HFFc6 (cell line): ENCODE results near the gene PELI3. TPM values are rescaled to one million over a fixed set of nuclear protein-coding genes. Genes with fewer than 3 reads are reported as not detected.

ENCODE experiments used
- DNase-seq: peaks from one replicate; pipeline ENCODE4 v3.0.0-alpha.2; 2018
- H3K27ac Mint-ChIP-seq: 2 replicates; pipeline ENCODE4 v1.8.0; 2020; ENCODE audit warnings: mild to moderate bottlenecking, mixed read lengths
- H3K27me3 Mint-ChIP-seq: 2 replicates; pipeline ENCODE4 v1.8.0; 2021; ENCODE audit warnings: mild to moderate bottlenecking, moderate library complexity, mixed read lengths; ENCODE audit not compliant: insufficient read depth
- H3K36me3 Mint-ChIP-seq: 2 replicates; pipeline ENCODE4 v1.8.0; 2021; ENCODE audit warnings: low read depth, mixed read lengths
- H3K4me1 Mint-ChIP-seq: 2 replicates; pipeline ENCODE4 v1.8.0; 2020; ENCODE audit warnings: low read depth, mixed read lengths
- H3K4me3 Mint-ChIP-seq: 2 replicates; pipeline ENCODE4 v1.8.0; 2020; ENCODE audit warnings: mild to moderate bottlenecking, moderate library complexity, mixed read lengths
- H3K9me3 Mint-ChIP-seq: 2 replicates; pipeline ENCODE4 v1.8.0; 2020; ENCODE audit warnings: mild to moderate bottlenecking, mixed read lengths
- total RNA-seq, 6 experiments: library from RNA; stranded (reverse); fragmentation: NEBNext Ultra II Directional; extraction: Animal tissue kit (Norgen Biotek cat#: 25700); gene quantifications; 2 replicates in 1 of 6; 3 replicates in 5 of 6; pipeline ENCODE4 v1.2.3, GENCODE V29; 2021
- TF ChIP-seq, protein P1 (sequence below): fragments of 200-600 bp; sonication (generic); IDR thresholded peaks from 2 replicates; pipeline ENCODE4 v1.5.0; 2021; ENCODE audit warnings: antibody characterized with exemption, mild to moderate bottlenecking

Gene PELI3
- total RNA-seq, 6 experiments from 2014 or later = 6.7 to 8.0 (median 7.2) TPM

- Mint-ChIP-seq H3K4me1 (no peaks in the 10 kb centered on the region), H3K4me3 (no peak overlapping the region), H3K27me3 (no peaks in the 10 kb centered on the region), H3K27ac (no peak overlapping the region), H3K36me3 (no peaks in the 10 kb centered on the region), H3K9me3 (no peaks in the 10 kb centered on the region)
- DNase-seq = no peak
- TF ChIP-seq, protein P1, sequence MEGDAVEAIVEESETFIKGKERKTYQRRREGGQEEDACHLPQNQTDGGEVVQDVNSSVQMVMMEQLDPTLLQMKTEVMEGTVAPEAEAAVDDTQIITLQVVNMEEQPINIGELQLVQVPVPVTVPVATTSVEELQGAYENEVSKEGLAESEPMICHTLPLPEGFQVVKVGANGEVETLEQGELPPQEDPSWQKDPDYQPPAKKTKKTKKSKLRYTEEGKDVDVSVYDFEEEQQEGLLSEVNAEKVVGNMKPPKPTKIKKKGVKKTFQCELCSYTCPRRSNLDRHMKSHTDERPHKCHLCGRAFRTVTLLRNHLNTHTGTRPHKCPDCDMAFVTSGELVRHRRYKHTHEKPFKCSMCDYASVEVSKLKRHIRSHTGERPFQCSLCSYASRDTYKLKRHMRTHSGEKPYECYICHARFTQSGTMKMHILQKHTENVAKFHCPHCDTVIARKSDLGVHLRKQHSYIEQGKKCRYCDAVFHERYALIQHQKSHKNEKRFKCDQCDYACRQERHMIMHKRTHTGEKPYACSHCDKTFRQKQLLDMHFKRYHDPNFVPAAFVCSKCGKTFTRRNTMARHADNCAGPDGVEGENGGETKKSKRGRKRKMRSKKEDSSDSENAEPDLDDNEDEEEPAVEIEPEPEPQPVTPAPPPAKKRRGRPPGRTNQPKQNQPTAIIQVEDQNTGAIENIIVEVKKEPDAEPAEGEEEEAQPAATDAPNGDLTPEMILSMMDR = peak; percentile 70
Measured at GRCh38 chr11:66491315-66491935, 24.7 kb downstream of the PELI3 start.

DNA sequence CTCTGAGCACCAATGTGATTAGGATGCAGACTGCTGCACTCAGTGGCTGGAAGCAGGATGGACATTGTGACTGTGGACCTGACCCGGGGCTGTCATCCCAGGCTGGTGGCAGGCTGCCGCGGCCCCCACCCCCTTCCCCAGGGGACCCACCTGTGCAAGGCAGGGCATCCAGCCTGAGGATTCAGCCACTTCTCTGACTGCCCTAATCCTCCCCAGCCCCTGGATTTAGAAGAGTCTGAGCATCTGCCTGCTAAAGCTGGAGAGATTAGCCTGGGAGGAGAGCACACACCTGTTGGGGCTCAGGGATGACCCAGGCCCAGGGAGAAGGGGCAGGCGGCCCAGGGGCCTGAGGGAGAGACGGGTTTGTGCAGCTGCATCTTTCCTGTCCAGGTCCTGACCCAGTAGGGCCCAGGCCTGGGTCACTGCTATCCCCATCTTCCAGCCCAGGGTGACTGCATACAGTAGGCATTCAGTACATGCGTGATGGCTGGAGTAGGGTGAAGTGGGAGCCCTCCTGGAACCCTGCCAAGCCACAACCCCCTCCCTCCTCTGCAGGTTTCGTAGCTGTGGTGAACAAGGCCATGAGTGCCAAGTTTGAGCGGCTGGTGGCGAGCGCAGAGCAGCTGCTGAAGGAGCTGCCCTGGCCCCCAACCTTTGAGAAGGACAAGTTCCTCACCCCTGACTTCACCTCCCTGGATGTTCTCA lies 25.6 kb downstream of the PELI3 start:
- H3K9me3 Mint-ChIP-seq = no peaks in the 10 kb centered on the region
- TF ChIP-seq, protein P1 = no peak
- H3K27me3 Mint-ChIP-seq = no peaks in the 10 kb centered on the region
- no peak overlapping the region for H3K4me3 Mint-ChIP-seq
- H3K27ac Mint-ChIP-seq = no peak overlapping the region
- no peaks in the 10 kb centered on the region for H3K36me3 Mint-ChIP-seq
- DNase-seq = no peak
- no peaks in the 10 kb centered on the region for H3K4me1 Mint-ChIP-seq

- no peaks in the 10 kb centered on the region for H3K27me3 Mint-ChIP-seq
- H3K36me3 Mint-ChIP-seq = no peaks in the 10 kb centered on the region
- no peak overlapping the region for H3K4me3 Mint-ChIP-seq
- DNase-seq = no peak
- H3K27ac Mint-ChIP-seq = no peak overlapping the region
- no peaks in the 10 kb centered on the region for H3K9me3 Mint-ChIP-seq
- H3K4me1 Mint-ChIP-seq = no peaks in the 10 kb centered on the region
- TF ChIP-seq, protein P1 = no peak
Measured at GRCh38 chr11:66493130-66493529, 26.4 kb downstream of the PELI3 start.

GRCh38 chr11:66494458-66494857 lies 27.8 kb downstream of the PELI3 start:
- no peaks in the 10 kb centered on the region for H3K36me3 Mint-ChIP-seq
- no peak for DNase-seq
- H3K27ac Mint-ChIP-seq = no peak overlapping the region
- no peaks in the 10 kb centered on the region for H3K27me3 Mint-ChIP-seq
- TF ChIP-seq, protein P1 = no peak
- H3K4me3 Mint-ChIP-seq = no peak overlapping the region
- H3K9me3 Mint-ChIP-seq = no peaks in the 10 kb centered on the region
- H3K4me1 Mint-ChIP-seq = no peaks in the 10 kb centered on the region

DNA sequence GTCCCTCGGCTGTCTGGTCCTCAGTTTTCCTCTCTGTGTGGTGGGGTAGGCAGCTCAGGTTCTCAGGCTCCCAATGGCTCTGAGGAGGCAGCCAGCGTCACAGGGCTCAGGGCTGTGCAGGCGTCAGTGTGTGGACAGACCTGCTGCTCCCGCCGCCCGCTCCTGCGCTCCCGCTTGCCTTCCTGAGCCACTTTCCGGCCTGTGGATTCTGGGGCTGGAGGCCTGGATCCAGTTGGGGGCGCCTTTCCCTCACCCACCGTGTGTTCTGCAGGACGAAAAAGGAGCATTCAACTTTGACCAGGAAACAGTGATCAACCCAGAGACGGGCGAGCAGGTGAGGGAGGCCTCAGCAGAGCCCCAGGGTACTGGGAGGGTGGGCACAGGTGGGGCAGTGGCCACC lies 28.2 kb downstream of the PELI3 start:
- no peak overlapping the region for H3K4me3 Mint-ChIP-seq
- no peaks in the 10 kb centered on the region for H3K4me1 Mint-ChIP-seq
- H3K9me3 Mint-ChIP-seq = no peaks in the 10 kb centered on the region
- TF ChIP-seq, protein P1 = no peak
- DNase-seq = no peak
- no peak overlapping the region for H3K27ac Mint-ChIP-seq
- H3K36me3 Mint-ChIP-seq = no peaks in the 10 kb centered on the region
- H3K27me3 Mint-ChIP-seq = no peaks in the 10 kb centered on the region
